GF-D8 (cell line): ENCODE measurements around the gene NEMP1.
A peak's percentile ranks its signal among the peaks of the same experiment; 100 is the strongest.
"Not testable (repeated sequence)": the region's sequence is repeated elsewhere in the genome, so short reads cannot be mapped to it uniquely, and the experiment has no call there.

Experiments used
- DNase-seq: peaks from one replicate; lab custom pipeline; 2025; lab: John Stamatoyannopoulos, UW

Gene NEMP1, protein sequence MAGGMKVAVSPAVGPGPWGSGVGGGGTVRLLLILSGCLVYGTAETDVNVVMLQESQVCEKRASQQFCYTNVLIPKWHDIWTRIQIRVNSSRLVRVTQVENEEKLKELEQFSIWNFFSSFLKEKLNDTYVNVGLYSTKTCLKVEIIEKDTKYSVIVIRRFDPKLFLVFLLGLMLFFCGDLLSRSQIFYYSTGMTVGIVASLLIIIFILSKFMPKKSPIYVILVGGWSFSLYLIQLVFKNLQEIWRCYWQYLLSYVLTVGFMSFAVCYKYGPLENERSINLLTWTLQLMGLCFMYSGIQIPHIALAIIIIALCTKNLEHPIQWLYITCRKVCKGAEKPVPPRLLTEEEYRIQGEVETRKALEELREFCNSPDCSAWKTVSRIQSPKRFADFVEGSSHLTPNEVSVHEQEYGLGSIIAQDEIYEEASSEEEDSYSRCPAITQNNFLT

DNA sequence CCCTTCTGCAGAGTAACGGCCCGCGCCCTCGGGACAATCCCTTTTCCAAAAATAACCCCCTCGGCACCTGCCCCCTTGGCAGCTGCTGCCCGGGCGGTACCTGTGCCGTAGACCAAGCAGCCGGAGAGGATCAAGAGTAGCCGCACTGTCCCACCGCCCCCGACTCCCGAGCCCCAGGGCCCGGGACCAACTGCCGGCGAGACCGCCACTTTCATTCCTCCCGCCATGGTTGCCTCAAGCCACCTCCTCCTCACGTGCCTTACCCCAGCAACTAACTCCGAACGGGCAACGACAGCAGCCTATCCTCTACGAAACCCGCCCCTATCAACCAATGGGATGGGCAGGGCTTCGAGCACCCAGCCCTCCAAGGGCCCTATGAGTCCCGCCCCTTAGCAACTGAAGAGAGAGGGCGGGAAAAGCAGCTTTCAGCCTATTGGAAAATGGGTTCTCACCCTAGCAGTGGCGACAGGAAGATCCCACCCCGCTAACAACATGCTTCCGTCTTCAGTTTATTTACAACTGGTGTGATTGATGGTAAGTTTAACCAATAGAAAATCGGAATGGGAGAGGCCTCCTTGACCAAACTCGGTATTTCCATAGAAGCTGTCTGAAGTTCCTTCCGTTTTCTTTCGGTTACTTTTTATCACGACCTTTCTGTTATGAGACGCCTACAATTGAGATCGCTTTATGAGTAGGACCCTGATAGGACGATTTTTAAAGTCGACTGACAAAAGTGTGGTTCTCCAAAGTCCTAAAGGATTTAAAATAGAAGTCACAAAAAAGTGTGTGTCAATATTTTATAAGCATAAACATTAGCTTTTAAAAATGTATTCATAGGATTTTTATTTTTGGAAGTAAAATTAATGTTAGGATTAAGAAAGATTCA lies at the start of gene NEMP1:
NEMP1 (minus strand) TSS at position 273 of the 886 bp plus-strand sequence; CDS start at position 227, 46 bp downstream.
- DNase-seq = peak; percentile 100

DNA sequence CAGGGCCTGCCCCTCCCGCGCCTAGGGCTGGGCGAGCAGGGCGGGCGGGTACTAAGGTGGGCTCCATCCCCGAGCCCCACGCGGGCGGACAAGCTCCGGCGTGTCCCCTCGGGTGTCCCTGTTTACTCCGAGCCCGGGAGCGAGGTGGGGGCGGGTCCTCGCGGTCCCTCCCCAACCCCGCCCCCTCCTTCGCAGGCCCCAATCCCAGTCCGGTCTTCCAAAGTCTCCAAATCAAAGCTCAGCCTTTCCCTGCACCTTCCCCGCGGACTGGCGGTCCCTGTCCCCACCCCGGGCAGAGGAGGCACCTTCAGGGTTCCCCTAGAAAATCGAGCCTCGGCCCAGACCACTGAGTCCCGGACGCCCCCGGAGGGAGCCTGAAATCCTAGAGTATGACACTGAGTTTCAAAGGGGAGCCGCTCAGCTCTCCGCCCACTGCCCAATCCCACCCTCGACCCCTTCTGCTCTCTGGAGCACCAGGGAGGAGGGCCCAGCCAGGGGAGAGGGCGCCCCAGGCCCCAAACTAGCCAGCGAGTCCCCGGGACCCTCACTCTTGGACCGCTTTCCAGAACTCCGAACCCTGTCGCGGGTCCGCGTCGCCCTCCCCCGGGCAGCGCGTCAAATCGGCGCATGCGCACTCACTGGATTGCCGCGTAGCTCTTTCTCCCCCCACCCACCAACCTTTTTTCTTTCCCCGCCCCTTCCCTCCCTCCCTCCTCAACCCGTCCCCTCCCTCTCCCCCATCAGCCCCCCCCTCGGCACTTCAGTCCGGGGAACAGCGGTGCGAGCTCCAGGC lies 49.3 kb upstream of the NEMP1 start, which contains the start of gene LRP1:
LRP1 (plus strand) TSS at position 758 of the 793 bp plus-strand sequence. CDS start 482 bp downstream, outside the sequence.
- no peak for DNase-seq

DNA sequence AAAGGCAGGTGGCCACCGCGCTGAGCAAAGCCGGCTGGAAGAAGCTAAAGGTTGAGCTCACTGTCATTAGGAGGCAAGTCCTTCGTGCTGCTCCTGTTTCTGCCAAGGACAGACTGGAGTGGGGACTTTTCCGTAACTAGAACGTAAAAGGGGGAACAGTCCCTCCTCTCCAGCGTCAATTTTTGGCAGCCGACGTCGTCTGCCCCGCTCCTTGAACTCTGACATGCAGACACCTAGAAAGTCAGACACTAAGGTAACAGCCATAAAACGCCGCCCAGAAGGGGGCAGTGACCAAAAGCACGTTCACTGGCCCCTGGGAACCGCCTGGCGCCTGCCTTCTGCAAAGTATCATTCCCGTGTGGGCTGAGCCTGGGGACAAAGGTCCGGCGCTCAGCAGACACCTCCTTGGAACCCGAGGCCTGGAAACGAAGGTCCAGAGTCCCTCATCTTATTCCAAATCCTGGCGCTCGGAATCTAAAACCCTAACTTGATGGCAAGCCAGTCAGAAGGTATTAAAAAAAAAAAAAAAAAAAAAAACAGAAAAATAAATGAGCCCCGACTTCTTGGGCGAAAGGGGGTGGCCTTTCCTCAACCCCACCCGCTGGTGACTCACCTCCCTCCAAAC lies 48.6 kb upstream of the NEMP1 start:
- DNase-seq = no peak

DNA sequence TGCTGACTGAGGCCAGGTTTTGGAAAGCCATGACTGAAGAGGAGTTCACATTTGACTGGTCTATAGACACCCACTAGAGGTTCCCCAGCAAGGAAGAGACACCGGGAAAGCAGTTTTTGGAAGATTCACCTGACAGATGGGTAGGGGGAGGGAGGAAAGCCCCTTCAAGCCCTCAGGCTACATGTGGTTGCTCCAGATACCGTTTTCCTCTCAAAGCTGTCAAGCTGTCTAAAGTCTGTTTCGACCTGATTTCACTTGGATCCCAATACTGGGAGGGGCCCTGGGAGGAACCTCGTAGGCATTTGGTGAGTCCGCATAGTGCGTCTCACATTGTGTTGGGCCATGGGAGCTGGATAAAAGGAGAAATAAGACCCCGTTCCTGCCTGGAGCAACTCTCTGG lies 48.0 kb upstream of the NEMP1 start:
- DNase-seq = no peak

DNA sequence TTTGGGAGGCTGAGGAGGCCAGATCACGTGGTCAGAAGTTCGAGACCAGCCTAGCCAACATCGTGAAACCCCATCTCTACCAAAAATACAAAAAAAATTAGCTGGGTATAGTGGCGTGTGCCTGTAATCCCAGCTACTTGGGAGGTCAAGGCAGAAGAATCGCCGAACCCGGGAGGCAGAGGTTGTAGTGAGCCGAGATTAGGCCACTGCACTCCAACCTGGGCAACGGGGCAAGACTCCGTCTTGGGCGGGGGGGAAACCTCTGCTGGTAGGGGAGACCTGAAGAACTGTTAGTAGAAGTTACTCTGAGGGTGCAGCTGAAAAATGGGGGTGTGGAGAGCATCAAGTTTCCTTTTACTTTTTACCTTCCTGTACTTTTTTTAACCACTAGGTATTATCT lies 47.5 kb upstream of the NEMP1 start:
- DNase-seq = no peak

DNA sequence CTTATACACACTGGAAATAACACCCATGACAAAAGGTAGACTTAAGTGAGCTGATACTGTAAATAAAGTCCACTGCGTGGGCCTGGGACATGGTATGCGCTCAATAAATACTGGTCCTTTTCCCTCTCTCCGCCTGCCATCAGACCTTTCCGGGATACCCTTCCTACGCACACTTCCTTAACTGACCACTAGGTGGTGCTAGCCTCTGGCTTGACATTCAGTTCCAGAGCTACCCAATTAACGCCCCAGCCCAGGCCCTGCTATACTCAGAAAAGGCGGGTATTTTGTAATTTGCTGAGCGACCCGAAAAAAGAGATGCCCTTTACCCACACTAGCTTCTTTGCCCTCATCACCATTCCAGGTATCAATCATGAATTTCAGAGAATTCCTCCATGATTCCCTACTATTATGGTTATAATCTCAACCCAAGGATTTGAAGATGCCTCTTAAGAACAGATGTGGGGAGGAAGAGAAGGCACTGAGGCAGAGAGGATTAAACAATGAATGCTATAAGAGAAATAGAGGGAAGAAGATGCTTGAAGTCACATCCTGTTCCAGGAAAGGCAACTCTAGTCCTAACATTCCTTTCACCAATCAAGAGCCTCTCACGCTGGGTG lies 45.8 kb upstream of the NEMP1 start:
- no peak for DNase-seq

DNA sequence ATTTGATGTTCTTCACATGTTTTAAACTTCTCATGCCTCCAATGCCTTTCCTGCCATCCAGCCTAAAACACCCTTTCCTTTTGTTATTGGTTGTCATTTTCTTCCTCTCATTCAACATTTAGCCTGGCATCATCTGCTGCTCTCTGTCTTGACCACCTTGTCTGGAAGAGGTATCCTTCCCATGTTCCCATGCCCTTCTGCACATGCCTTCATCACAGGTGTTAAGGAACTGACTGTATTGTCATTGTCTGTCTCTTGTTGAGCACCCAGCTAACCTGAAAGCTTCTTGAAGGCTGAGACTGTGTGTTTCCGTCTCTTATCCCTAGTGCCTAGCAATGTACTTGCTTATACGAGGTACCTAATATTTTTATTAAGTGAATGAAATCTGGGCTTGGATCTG lies 45.2 kb upstream of the NEMP1 start:
- no peak for DNase-seq

DNA sequence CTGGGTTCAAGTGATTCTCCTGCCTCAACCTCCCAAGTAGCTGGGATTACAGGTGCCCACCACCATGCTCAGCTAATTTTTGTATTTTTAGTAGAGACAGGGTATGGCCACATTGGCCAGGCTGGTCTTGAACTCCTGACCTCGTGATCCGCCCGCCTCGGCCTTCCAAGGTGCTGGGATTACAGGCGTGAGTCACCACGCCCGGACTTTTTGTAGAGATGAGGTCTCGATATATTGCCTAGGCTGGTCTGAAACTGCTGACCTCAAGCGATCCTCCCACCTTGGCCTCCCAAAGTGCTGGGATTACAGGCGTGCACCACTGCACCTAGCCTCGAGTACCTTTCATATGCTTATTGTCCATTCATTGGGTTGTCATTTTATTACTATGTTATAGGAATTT lies 42.1 kb upstream of the NEMP1 start:
- DNase-seq = not testable (repeated sequence)

DNA sequence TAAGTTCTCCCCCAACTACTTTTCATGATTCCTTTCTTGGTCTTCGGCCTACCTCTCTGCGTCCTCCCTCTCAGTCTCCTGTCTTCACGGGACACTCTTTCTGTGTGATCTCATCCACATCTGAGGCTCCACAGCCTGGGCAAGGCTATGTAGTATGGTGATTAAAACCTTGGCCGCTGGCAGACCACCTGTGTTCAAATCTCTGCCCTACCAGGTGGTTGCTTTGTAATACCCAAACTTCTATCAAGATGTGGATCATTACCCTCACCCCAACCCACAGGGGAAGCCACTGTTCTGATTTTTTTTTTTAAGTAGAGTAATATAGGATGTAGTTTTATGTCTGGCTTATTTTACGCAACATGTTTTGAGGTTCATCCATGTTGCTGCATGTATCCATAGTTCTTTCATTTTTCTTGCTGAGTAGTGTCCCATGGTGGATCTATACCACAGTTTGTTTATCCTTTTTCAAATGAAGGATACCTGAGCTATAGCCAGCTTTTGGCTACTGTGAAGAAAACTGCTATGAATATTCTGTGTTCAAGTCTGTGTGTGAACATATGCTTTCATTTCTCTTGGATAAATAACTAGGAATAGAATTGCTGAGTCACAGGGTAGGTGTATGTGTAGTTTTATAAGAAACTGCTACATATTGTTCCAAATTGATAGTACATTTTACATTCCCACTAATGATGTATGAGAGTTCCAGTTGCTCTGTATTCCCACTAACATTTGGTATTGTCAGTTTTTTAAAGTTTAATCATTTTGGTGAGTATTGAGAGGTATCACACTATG lies 40.9 kb upstream of the NEMP1 start:
- no peak for DNase-seq

DNA sequence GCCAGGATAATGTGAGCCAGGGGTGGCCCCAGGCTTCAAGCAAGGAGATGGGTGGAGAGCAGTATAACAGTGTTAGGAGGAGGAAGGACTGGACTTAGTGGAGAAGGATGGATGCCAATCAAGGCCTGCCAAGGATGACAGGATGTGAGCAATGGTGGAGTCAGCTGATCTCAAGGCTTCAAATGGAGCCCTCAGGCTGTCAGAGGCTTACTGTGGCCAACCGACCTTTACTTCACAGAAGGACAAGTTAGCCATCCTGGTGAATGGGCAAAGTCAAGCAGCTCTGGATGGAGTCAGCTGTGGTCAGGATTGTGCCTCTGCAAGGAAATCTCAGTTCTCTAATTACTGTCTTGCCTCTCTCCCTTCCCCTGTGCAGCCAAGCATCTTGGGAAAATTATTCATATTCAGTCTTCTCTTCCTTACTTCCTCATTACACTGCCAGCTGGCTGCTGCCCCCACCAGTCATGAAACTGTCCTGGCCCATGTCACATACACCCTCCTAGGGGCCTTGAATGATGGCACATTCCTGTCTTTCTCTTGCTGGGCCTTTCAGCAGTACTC lies 40.2 kb upstream of the NEMP1 start:
- DNase-seq = no peak

DNA sequence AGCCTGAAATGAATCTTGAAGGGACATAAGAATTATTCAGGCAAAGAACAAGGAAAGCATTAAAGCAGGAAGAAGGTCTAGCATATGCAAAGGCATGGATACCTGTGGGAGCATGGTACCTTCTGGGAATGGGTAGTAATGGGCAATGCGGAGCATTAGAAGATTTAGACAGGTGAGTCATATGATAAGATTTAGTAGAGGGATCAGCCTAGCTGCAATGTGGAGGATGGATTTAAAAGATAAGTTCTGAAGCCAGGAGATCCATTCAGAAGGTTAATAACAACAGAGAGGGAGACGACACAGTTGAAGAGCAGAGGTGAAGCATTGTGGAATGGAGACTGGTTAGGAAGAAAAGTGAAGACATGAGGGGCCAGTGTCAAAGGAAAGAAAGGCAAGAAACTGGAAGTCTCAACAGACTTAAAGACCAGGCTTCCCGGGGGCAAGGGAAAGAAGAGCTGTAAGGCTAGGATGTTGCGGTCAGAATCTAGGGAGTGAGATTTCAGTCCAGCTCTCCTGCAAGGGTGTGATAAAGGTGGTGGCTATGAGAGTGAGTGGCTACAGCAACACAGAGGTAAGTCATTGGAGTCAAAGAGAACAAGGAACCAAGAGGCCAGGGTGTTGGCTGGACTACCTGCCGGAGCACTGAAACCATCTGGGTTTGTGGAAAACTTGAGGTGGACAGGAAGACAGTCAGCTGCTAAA lies 38.1 kb upstream of the NEMP1 start:
- DNase-seq = no peak

DNA sequence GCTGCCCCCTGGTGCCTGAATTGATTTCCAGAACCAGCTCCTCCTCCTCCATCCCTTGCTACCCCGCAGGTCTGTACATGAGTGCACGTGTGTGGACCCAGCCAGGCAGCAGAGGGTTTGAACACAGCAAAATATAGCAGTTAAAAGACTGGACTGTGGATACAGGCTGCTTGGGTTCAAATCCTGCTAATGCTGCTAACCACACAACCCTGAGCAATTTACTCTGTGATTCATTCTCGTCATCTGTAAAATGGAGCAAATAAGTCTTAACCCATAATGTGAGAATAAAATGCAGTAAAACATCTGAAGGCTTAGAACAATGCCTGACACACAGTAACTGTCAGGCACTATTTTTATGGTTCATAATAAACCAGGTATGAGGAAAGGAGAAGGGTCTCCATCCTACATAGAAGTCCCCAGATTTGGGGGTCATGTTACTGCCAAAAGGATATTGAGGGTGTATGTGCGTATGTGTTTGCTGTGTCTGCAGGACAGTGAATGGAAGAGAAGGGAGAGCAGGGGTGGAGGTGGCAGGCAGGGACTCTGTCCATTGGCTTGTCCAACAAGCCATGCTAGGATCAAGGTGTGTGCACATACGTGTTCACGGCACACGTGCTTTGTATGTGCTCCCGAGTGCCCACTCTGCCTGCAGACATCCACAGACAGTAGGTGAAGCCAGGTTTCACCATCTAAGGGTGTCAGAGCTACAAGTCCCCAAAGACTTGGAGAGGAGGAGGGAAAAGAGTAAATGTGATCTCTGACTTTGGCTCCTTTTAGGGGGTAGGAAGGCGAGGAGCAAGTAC lies 34.1 kb upstream of the NEMP1 start:
- DNase-seq = peak; percentile 68

DNA sequence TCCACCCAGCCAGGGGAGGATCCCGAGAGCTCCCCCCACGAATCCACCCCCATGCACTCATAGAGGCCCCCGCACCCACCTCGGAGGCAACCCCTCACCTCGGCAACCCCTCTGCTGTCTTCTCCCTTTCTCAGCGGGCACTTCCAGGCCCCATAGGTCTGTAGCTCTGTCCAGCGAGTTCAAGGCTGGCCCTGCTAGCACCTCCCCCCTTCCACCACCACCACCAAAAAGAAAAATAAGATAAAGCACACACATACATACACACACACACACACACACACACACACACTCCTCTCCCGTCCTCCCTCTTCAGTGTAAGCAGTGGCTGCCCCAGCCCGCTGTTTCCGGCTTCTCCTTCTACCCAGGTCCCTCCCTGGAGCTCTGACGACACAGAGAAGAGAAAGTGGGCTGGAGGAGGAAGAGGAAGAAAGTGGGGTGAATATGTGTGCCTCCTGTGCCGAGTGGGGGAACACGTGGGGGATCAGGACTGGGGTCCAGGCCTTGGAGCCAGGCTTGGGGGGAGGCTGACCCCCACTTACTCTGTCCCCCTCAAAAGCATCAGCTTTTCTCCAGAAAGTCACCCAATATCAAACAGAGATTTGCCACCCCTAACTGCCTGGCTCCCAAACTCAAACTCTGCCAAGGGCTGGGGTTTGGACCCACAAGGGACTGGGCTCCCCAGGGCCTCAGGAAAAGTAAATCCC lies 32.6 kb upstream of the NEMP1 start, which contains the start of gene STAT6:
STAT6 (minus strand) TSS at position 332 of the 704 bp plus-strand sequence. CDS start 3,084 bp downstream, outside the sequence.
- DNase-seq = peak; percentile 88

DNA sequence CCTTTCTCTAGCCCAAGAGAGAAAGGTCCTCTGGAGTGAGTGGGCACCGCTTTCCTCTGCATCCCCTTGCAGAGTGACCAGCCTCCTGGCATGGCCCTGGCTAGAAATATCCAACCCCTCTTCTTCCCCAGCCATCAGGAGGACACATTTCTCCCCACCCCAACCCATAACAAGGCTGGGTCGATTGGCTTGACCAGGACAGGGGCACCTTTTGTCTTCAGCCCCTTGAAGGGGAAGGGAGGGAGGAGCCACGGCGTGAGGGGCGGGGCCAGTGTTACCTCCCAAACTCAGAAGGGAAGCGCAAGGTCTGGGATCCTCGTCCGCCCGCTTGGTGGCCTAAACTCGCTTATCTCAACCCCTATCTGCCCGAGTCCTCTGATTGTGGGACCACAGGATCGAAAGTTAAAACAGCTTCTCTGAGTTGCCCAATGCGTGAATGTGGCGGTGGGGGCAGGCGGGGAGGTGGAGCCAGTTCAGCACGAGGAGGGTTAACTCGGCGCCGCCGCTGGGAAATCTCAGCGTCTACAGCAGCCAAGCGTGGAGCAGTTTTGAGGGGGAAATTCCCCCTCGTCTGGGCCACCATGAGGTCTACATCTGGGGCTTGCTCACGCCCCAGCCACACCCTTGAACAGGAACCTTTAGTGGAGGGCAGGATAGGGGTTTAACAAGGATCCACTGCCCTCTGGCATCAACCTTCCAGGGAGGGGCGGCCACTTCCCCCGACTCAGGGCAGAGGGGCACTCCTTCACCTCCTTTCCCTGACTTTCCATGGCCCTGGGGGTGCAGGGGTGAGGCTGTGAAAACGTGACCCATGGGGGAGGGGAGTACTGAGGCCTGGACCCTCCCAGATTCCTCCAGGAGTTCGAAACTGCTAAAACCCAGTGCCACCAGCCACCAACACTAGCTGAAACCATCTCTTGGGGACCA lies 31.8 kb upstream of the NEMP1 start:
- DNase-seq = peak; percentile 57

DNA sequence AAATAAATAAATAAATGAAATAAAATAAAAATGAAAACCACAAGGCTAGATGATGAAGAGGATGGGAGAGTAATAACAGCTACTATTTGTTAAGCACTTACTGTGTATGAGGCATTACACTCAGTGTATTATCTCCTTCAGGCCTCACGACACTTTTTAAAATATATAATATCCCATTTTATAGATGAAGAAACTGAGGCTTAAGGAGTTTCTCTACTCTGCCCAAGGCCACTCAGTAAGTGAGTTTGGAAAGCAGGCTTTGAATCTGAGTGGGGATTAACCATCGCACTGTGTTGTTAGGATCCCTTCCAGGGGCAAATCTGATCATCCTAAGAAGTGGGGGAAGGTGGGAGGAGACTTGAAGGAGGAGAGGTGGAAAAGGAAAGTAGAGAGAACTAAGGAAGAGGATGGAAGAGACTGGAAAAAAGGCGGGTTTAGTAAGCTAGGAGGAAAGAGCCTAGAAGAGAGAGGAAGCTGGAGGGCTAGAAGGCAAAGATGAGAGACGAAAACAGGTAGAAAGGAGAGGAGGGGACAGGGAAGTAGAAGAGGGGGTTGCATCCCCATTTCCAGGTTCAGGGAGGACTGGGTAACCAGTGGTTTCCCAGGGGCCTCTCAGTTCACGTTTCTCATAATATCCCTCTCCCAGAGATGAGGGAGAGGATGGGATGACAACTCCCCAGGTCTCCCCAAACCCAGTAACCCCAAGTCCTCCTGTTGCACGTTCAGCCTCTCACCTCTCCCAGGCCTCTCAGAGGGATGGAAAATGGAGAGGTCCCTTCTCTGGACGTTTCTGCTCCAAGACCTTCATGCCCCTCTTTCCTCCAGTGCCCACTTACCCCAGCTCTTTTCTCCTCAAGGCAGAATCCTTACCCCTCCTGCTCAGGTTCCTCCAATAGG lies 30.9 kb upstream of the NEMP1 start:
- DNase-seq = no peak
